ENCODE measurements around the gene FAF1.

GRCh38 chr1:50982611-50983010, 22.5 kb upstream of the FAF1 start:
- TF ChIP-seq POLR2A (IDR thresholded peaks at IDR 0.05) (no peak), EP300 (IDR thresholded peaks at IDR 0.05) (no peak)

All from tibial nerve (tissue), 3 donors.